K562 (cell line): Measurements from ENCODE around the gene ABR. TPM values are rescaled to one million over a fixed set of nuclear protein-coding genes. Genes with fewer than 3 reads are reported as not detected.

Experiments
- ATAC-seq: fragments of 200-7000 bp; cut with Tn5 transposase; 3 replicates; pipeline ENCODE4 v1.9.1; 2020; ENCODE audit warnings: moderate library complexity
- BruUV-seq: library from RNA; stranded (reverse); fragments of 400-500 nt; replicated peaks from 2 replicates; lab custom pipeline; 2021; lab: Mats Ljungman, UMichigan
- CTCF ChIA-PET: fragments of 300-600 bp; formaldehyde crosslinking; extraction: SDS; loops from one replicate; lab custom pipeline; 2021; ENCODE audit warnings: low intra/inter-chr PET ratio; lab: Yijun Ruan, JAX
- POLR2A ChIA-PET: fragments of 300-600, 350-650 bp; sonication (Branson Sonifier 250); formaldehyde crosslinking; extraction: SDS; loops from one replicate; lab custom pipeline; 2021; ENCODE audit warnings: antibody characterized with exemption, inconsistent platforms; lab: Yijun Ruan, JAX
- DNase-seq, 4 experiments: peaks; one replicate each; pipeline versions ENCODE4 v3.0.0 to v3.0.0-alpha.2; 2011 to 2018; ENCODE audit warnings: low spot score in 3 of 4, mixed read lengths in 3 of 4; ENCODE audit errors: extremely low read depth in 1 of 4
- FAIRE-seq: peaks from 2 replicates; lab custom pipeline; 2011; peaks lifted over from hg19 to GRCh38; lab: Jason Lieb, UNC
- H2AFZ ChIP-seq: 2 replicates; pipeline ENCODE4 v1.6.0; 2011; ENCODE audit warnings: low read depth, low read length, control low read depth, inconsistent platforms
- H3K27ac ChIP-seq: fragments of 200-600 bp; 3 replicates; pipeline ENCODE4 v1.8.0; 2011; ENCODE audit warnings: low read depth, mild to moderate bottlenecking, control low read depth, inconsistent platforms, low read length, moderate library complexity, mixed read lengths; ENCODE audit errors: extremely low read depth
- H3K27me3 ChIP-seq, 2 experiments: fragments of 300-600 bp in 1 of 2; 2 replicates in 1 of 2; 3 replicates in 1 of 2; pipeline versions ENCODE4 v1.6.0 to v1.8.0; 2011; ENCODE audit warnings: inconsistent platforms in 2 of 2, low read length in 2 of 2, mild to moderate bottlenecking in 1 of 2, mixed read lengths in 1 of 2, moderate library complexity in 1 of 2; ENCODE audit not compliant: control insufficient read depth in 2 of 2, insufficient read depth in 2 of 2
- H3K36me3 ChIP-seq: fragments of 300-600 bp; 3 replicates; pipeline ENCODE4 v1.8.0; 2011; ENCODE audit warnings: mild to moderate bottlenecking, low read length, inconsistent platforms; ENCODE audit not compliant: control insufficient read depth, insufficient read depth
- H3K4me1 ChIP-seq, 2 experiments: fragments of 200-600 bp in 1 of 2; replicated peaks in 1 of 2; 2 replicates in 1 of 2; 3 replicates in 1 of 2; pipeline versions ENCODE4 v1.5.1 to v1.8.0; 2011; ENCODE audit warnings: inconsistent platforms in 2 of 2, low read length in 2 of 2, mild to moderate bottlenecking in 1 of 2, mixed read lengths in 1 of 2, moderate library complexity in 1 of 2; ENCODE audit not compliant: control insufficient read depth in 2 of 2, insufficient read depth in 2 of 2
- H3K4me2 ChIP-seq: 2 replicates; pipeline ENCODE4 v1.6.1; 2011; ENCODE audit warnings: low read length, control low read depth, inconsistent platforms, mixed read lengths; ENCODE audit not compliant: insufficient read depth
- H3K4me3 ChIP-seq: fragments of 200-600 bp; sonication (generic), shearing (Covaris generic); 2 replicates; pipeline ENCODE4 v1.5.1; 2016; ENCODE audit warnings: control low read depth, inconsistent platforms
- H3K79me2 ChIP-seq: fragments of 200-600 bp; 3 replicates; pipeline ENCODE4 v1.8.0; 2011; ENCODE audit warnings: low read length, inconsistent platforms; ENCODE audit not compliant: control insufficient read depth, insufficient read depth
- H3K9ac ChIP-seq, 2 experiments: 2 replicates each; pipeline versions ENCODE4 v1.6.0 to v1.6.1; 2011; ENCODE audit warnings: low read depth in 2 of 2, low read length in 2 of 2, control low read depth in 1 of 2, inconsistent platforms in 1 of 2, mild to moderate bottlenecking in 1 of 2, mixed read lengths in 1 of 2; ENCODE audit not compliant: insufficient read depth in 1 of 2
- H3K9me1 ChIP-seq: one replicate; pipeline ENCODE4 v1.6.0; 2011; ENCODE audit warnings: inconsistent platforms, mild to moderate bottlenecking, low read length, moderate library complexity; ENCODE audit not compliant: control insufficient read depth, insufficient read depth
- H3K9me3 ChIP-seq: replicated peaks from 2 replicates; pipeline ENCODE4 v1.5.1; 2011; ENCODE audit warnings: low read depth, low read length, inconsistent platforms; ENCODE audit not compliant: control insufficient read depth, insufficient read depth
- H4K20me1 ChIP-seq: replicated peaks from 2 replicates; pipeline ENCODE4 v1.6.1; 2011; ENCODE audit warnings: low read length, inconsistent platforms, mixed read lengths; ENCODE audit not compliant: control insufficient read depth, insufficient read depth
- BCOR ChIP-seq: fragments of 450-650 bp; IDR thresholded peaks from 2 replicates; pipeline ENCODE4 v1.6.1; 2016
- HDAC3 ChIP-seq: fragments of 450-650 bp; IDR thresholded peaks from 2 replicates; pipeline ENCODE4 v1.6.1; 2018; ENCODE audit warnings: borderline replicate concordance, mild to moderate bottlenecking, moderate library complexity; ENCODE audit not compliant: partially characterized antibody
- MAZ ChIP-seq, 2 experiments: fragments of 450-650 bp in 1 of 2; sonication (generic) in 1 of 2; formaldehyde crosslinking; IDR thresholded peaks in 1 of 2; conservative IDR thresholded peaks in 1 of 2; 2 replicates each; pipeline versions ENCODE4 v1.4.0 to v1.5.0; 2020; ENCODE audit warnings: mild to moderate bottlenecking in 1 of 2, missing genetic modification reagents in 1 of 2
- RAD21 ChIP-seq, 2 experiments: fragments of 250-450 bp in 1 of 2; fragments of 450-650 bp in 1 of 2; sonication (Bioruptor Pico) in 1 of 2; formaldehyde crosslinking in 1 of 2; IDR thresholded peaks in 1 of 2; conservative IDR thresholded peaks in 1 of 2; 2 replicates each; pipeline versions ENCODE4 v1.4.0 to v1.8.0; 2020 to 2022; ENCODE audit warnings: mild to moderate bottlenecking in 2 of 2, moderate library complexity in 1 of 2
- RB1 ChIP-seq: fragments of 450-650 bp; IDR thresholded peaks from 2 replicates; pipeline ENCODE4 v1.6.1; 2017; ENCODE audit warnings: low read depth, mild to moderate bottlenecking
- WGBS: fragments of 100-300 bp; shearing (Covaris generic); methylation state at CpG from one replicate; pipeline ENCODE4 v1.1.6; 2016; ENCODE audit warnings: low coverage, mixed read lengths; ENCODE audit not compliant: insufficient coverage; ENCODE audit errors: missing lambda C conversion rate; 5-methylcytosine and 5-hydroxymethylcytosine counted together
- in situ Hi-C: fragments of 300-500 bp; cut with MboI; formaldehyde crosslinking; loops from 4 replicates; pipeline ENCODE4 v1.15.0; 2018; ENCODE audit warnings: inconsistent platforms, mixed read lengths
- intact Hi-C: fragments of 100-400 bp; cut with micrococcal nuclease; formaldehyde crosslinking; loops from 2 replicates; pipeline ENCODE4 v1.14.2; 2022
- polyA plus RNA-seq, 8 experiments: library from polyadenylated mRNA; depleted of rRNA in 4 of 8; stranded (reverse) in 5 of 8; unstranded in 3 of 8; fragments of >200 nt; fragmentation: Nextera tagmentation in 2 of 8; fragmentation: Illumina TruSeq in 1 of 8; extraction: Ambion mirVana in 2 of 8; extraction: Trizol in 1 of 8; gene quantifications; 2 replicates each; pipeline versions ENCODE4 v1.2.1 to v1.2.3, GENCODE V29; 2011 to 2014; ENCODE audit warnings: inconsistent platforms in 1 of 8, missing spikeins in 1 of 8
- total RNA-seq, 7 experiments: library from RNA; depleted of rRNA in 6 of 7; stranded (reverse); fragments of >200 nt in 6 of 7; fragmentation: Illumina TruSeq in 2 of 7; extraction: Trizol in 2 of 7; gene quantifications; 2 replicates each; pipeline versions ENCODE4 v1.2.1 to v1.2.3, GENCODE V29; 2011 to 2021; ENCODE audit warnings: low replicate concordance in 1 of 7
- TF ChIP-seq, protein P1 (sequence below), 2 experiments: fragments of 450-650 bp; formaldehyde crosslinking in 1 of 2; IDR thresholded peaks; 2 replicates each; pipeline versions ENCODE4 v1.4.0 to v1.6.1; 2014 to 2020; ENCODE audit warnings: mild to moderate bottlenecking in 2 of 2, borderline replicate concordance in 1 of 2, low read depth in 1 of 2

ABR gene
- total and polyA plus RNA-seq, 9 of the 15 experiments (the other 6 are each of a cell fraction or from before 2014, with no cell fraction given): 0.07 to 1.6 (median 0.37) TPM; not detected in 1

DNA sequence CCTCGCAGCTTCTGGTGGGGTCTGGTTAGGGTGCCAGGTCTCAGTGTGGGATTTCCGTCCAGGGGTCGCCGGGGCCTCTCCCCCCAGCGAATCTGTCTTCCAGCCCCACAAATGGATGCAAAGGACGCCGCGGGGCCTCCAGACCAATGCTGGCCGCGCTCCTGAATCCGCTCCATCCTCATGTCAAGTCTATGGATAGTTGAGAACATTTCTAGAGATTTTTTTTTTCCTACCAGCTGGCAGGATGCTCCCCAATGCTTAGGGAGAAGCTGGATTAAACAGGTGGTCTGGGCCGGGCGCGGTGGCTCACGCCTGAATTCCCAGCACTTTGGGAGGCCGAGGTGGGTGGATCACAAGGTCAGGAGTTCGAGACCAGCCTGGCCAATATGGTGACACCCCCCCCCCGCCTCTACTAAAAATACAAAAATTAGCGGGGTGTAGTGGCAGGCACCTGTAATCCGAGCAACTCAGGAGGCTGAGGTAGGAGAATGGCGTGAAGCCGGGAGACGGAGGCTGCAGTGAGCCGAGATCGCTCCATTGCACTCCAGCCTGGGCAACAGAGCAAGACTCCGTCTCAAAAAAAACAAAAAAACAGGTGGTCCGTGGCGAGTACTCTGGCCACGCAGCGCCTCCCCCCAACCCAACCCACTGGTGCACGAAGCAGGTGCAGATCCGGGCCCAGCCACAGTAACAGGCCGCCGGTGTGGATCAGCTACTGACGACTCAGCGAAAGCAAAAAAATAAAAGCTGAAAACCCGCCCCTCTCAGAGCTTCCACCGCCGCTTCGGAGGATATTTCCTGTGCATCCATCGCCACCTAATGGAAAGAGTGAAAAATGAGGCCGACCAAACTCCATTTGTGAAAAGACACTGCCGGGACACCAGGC is 199.1 kb downstream of the ABR start:
- Histone ChIP-seq H3K9ac (peak overlapping the region in 1 of 2 experiments; percentile 85; a peak in 2 of 4 replicates), H2AFZ (peak overlapping the region; percentile 70), H3K27ac (no peak overlapping the region), H3K4me2 (0 out of 2 replicates have a peak overlapping the region, but pooled peaks have one; percentile 46), H3K4me1 (peaks cover 0 to 25% of the 10 kb centered on the region in 2 experiments; a peak in 2 of 5 replicates), H3K36me3 (no peaks in the 10 kb centered on the region), H3K9me1 (no peaks in the 10 kb centered on the region), H4K20me1 (no peaks in the 10 kb centered on the region), H3K4me3 (peak overlapping the region; percentile 37; the same call in 1 of the 2 replicates), H3K9me3 (no peaks in the 10 kb centered on the region), H3K27me3 (peaks cover 8 to 10% of the 10 kb centered on the region in 2 experiments; a peak in 4 of 5 replicates), H3K79me2 (no peaks in the 10 kb centered on the region)
- FAIRE-seq (peak; percentile 82), ATAC-seq (peak; percentile 81), DNase-seq (peak in 3 of 4 experiments; percentile 24 to 79 (median 63))
- BruUV-seq: no TSS peak
- WGBS: 19% methylated on average over 28 of the region's 43 CpGs
- in situ Hi-C loops: loop anchor here (10.0 kb wide), 1 partner anchor 556 kb away; no protein-coding TSS in a partner anchor
- CTCF ChIA-PET: interaction anchor here (0.6 to 3.0 kb wide), 3 partner anchors 13 to 186 kb away, joined by 3 to 16 read pairs (median 3); no protein-coding TSS in a partner anchor
- intact Hi-C loops: loop anchor here (2.0 to 5.0 kb wide), 4 partner anchors 98 to 568 kb away; a partner anchor contains a TSS
- POLR2A ChIA-PET: interaction anchor here (0.6 kb wide), 1 partner anchor 199 kb away, joined by 3 read pairs; the partner anchor contains the start of gene GLOD4
- TF ChIP-seq BCOR: peak; percentile 36; the same call in 1 of the 2 replicates
- TF ChIP-seq, protein P1, sequence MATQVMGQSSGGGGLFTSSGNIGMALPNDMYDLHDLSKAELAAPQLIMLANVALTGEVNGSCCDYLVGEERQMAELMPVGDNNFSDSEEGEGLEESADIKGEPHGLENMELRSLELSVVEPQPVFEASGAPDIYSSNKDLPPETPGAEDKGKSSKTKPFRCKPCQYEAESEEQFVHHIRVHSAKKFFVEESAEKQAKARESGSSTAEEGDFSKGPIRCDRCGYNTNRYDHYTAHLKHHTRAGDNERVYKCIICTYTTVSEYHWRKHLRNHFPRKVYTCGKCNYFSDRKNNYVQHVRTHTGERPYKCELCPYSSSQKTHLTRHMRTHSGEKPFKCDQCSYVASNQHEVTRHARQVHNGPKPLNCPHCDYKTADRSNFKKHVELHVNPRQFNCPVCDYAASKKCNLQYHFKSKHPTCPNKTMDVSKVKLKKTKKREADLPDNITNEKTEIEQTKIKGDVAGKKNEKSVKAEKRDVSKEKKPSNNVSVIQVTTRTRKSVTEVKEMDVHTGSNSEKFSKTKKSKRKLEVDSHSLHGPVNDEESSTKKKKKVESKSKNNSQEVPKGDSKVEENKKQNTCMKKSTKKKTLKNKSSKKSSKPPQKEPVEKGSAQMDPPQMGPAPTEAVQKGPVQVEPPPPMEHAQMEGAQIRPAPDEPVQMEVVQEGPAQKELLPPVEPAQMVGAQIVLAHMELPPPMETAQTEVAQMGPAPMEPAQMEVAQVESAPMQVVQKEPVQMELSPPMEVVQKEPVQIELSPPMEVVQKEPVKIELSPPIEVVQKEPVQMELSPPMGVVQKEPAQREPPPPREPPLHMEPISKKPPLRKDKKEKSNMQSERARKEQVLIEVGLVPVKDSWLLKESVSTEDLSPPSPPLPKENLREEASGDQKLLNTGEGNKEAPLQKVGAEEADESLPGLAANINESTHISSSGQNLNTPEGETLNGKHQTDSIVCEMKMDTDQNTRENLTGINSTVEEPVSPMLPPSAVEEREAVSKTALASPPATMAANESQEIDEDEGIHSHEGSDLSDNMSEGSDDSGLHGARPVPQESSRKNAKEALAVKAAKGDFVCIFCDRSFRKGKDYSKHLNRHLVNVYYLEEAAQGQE (IDR thresholded peaks at IDR 0.05; ENCODE audit: borderline replicate concordance): peak; percentile 49; the same call in 1 of the 2 replicates
- TF ChIP-seq, protein P1 (CRISPR knock-in tag; IDR thresholded peaks at IDR 0.05; ENCODE audit: low read depth): no peak
- TF ChIP-seq RB1: 0 out of 2 replicates have a peak, but pooled peaks have one; percentile 23
- TF ChIP-seq MAZ (CRISPR knock-in tag; conservative IDR thresholded peaks at IDR 0.05 in 1 of 2, IDR thresholded peaks at IDR 0.05 in 1 of 2): 0 out of 4 replicates have a peak, but pooled peaks of 1 of the 2 experiments have one; percentile 22
- no peak for TF ChIP-seq HDAC3
- peak; percentile 66 to 72 for TF ChIP-seq RAD21 (CRISPR knock-in tag; conservative IDR thresholded peaks at IDR 0.05 in 1 of 2, IDR thresholded peaks at IDR 0.05 in 1 of 2)
